ENCODE measurements around the gene CLASP1. TPM values are rescaled to one million over a fixed set of nuclear protein-coding genes. Genes with fewer than 3 reads are reported as not detected.

CLASP1 gene
- polyA plus RNA-seq, 1 donor (not counting 4 experiments of a cell fraction or from before 2014, with no cell fraction given), result 16.7 TPM

DNA sequence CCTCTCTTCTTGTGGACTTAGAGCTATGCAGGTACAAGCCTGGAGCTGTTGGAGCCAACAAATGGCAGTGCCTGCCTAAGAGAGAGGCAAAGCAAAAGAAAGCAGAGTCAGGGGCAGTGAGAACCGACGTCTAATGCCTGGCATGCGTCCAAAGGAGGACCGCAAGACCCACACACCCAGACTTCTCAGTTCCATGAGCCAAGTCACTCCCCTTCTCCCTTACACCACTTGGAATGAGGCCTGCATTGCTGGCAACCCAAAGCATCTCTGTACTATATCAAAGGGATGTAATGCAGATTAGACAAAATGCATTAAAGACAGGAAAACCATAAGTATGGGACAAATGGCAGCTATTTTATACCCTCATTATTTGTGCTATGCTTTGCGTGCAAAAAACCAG is 168.4 kb downstream of the CLASP1 start:
- Histone ChIP-seq H3K27me3 (ENCODE audit: control insufficient read depth, extremely low read depth, insufficient read depth, low read length) (no peaks in the 10 kb centered on the region), H3K9me1 (ENCODE audit: control insufficient read depth, extremely low read depth, insufficient read depth, low read length) (peaks cover 4% of the 10 kb centered on the region), H3K4me1 (ENCODE audit: control insufficient read depth, extremely low read depth, insufficient read depth, low read length) (peaks cover 67% of the 10 kb centered on the region), H3K4me2 (ENCODE audit: control insufficient read depth, extremely low read depth, insufficient read depth, low read depth, low read length) (peak overlapping the region; percentile 57), H3K9me3 (ENCODE audit: control insufficient read depth, low read depth, low read length) (no peaks in the 10 kb centered on the region), H3K4me3 (ENCODE audit: control insufficient read depth in 2 of 3, extremely low read depth in 1 of 3, insufficient read depth in 2 of 3, low read depth in 1 of 3, low read length in 3 of 3) (no peak overlapping the region), H3K79me2 (ENCODE audit: control insufficient read depth, insufficient read depth, low read length) (peaks cover 59% of the 10 kb centered on the region), H3K36me3 (ENCODE audit: control insufficient read depth in 2 of 2, extremely low read depth in 1 of 2, insufficient read depth in 2 of 2, low read length in 2 of 2) (peaks cover 4% of the 10 kb centered on the region in 2 experiments), H3K9ac (ENCODE audit: control insufficient read depth, extremely low read depth, insufficient read depth, low read length) (peak overlapping the region; percentile 36), H3K27ac (ENCODE audit: control insufficient read depth, insufficient read depth, low read length) (peak overlapping the region; percentile 58), H2AFZ (ENCODE audit: control insufficient read depth, low read length) (no peak overlapping the region), H4K20me1 (ENCODE audit: control insufficient read depth, extremely low read depth, insufficient read depth, low read length) (no peaks in the 10 kb centered on the region)
- peak; percentile 79 for FAIRE-seq
- dilution Hi-C loops (cut with MboI; ENCODE audit: extremely low pct_ligation_motif_present, low sequenced_read_pairs), result no loop called here
- TF ChIP-seq, protein P1, sequence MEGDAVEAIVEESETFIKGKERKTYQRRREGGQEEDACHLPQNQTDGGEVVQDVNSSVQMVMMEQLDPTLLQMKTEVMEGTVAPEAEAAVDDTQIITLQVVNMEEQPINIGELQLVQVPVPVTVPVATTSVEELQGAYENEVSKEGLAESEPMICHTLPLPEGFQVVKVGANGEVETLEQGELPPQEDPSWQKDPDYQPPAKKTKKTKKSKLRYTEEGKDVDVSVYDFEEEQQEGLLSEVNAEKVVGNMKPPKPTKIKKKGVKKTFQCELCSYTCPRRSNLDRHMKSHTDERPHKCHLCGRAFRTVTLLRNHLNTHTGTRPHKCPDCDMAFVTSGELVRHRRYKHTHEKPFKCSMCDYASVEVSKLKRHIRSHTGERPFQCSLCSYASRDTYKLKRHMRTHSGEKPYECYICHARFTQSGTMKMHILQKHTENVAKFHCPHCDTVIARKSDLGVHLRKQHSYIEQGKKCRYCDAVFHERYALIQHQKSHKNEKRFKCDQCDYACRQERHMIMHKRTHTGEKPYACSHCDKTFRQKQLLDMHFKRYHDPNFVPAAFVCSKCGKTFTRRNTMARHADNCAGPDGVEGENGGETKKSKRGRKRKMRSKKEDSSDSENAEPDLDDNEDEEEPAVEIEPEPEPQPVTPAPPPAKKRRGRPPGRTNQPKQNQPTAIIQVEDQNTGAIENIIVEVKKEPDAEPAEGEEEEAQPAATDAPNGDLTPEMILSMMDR (optimal IDR thresholded peaks at IDR 0.05 in 1 of 3, IDR thresholded peaks at IDR 0.05 in 1 of 3, conservative IDR thresholded peaks at IDR 0.05 in 1 of 3; ENCODE audit: extremely low read depth in 1 of 3, insufficient read depth in 2 of 3, low read length in 3 of 3), result no peak
- no peak for TF ChIP-seq EZH2 (IDR thresholded peaks at IDR 0.05; ENCODE audit: low read length)
- peak; percentile 71 for DNase-seq (ENCODE audit: low read depth, low spot score)

DNA sequence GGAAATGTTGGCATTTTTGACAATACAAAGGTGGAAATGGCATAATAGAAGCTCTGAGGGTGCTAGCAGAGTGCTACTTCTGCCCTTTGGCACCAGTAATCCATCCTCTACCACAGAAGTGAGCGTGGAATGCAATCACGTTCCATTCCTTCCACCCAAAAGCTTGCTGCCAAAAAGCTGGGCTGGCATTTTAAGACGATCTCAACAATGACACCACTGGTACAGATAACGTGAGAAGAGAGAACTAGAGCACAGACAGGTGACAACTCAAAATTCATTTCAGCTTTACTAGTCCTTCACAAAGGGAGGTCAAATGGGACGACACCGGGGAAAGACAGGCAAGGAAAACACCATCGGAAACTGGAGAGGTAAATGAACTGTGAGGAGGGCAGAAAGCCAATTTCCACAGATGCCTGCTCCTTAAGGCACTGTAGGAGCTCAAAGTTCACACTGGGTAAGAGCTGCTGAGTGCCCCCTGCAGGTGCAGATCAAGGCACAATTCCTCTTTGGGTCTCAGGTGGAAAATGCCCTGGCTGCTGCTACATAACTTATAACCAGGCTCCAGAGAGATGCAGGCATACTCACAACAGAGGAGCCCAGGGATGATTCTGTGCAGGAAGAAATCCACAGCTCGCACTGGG is 169.3 kb downstream of the CLASP1 start:
- Histone ChIP-seq H3K4me3 (ENCODE audit: control insufficient read depth in 2 of 3, extremely low read depth in 1 of 3, insufficient read depth in 2 of 3, low read depth in 1 of 3, low read length in 3 of 3) (peak overlapping the region in 1 of 3 experiments; percentile 11), H3K9ac (ENCODE audit: control insufficient read depth, extremely low read depth, insufficient read depth, low read length) (peak overlapping the region; percentile 36), H3K9me1 (ENCODE audit: control insufficient read depth, extremely low read depth, insufficient read depth, low read length) (peaks cover 4% of the 10 kb centered on the region), H3K27ac (ENCODE audit: control insufficient read depth, insufficient read depth, low read length) (peak overlapping the region; percentile 58), H4K20me1 (ENCODE audit: control insufficient read depth, extremely low read depth, insufficient read depth, low read length) (no peaks in the 10 kb centered on the region), H3K79me2 (ENCODE audit: control insufficient read depth, insufficient read depth, low read length) (peaks cover 66% of the 10 kb centered on the region), H2AFZ (ENCODE audit: control insufficient read depth, low read length) (no peak overlapping the region), H3K36me3 (ENCODE audit: control insufficient read depth in 2 of 2, extremely low read depth in 1 of 2, insufficient read depth in 2 of 2, low read length in 2 of 2) (peaks cover 4% of the 10 kb centered on the region in 2 experiments), H3K9me3 (ENCODE audit: control insufficient read depth, low read depth, low read length) (no peaks in the 10 kb centered on the region), H3K4me2 (ENCODE audit: control insufficient read depth, extremely low read depth, insufficient read depth, low read depth, low read length) (peak overlapping the region; percentile 57), H3K27me3 (ENCODE audit: control insufficient read depth, extremely low read depth, insufficient read depth, low read length) (no peaks in the 10 kb centered on the region), H3K4me1 (ENCODE audit: control insufficient read depth, extremely low read depth, insufficient read depth, low read length) (peaks cover 65% of the 10 kb centered on the region)
- peak; percentile 67 for FAIRE-seq
- dilution Hi-C loops (cut with MboI; ENCODE audit: extremely low pct_ligation_motif_present, low sequenced_read_pairs), result no loop called here
- no peak for DNase-seq (ENCODE audit: low read depth, low spot score)
- no peak for TF ChIP-seq EZH2 (IDR thresholded peaks at IDR 0.05; ENCODE audit: low read length)
- TF ChIP-seq, protein P1 (optimal IDR thresholded peaks at IDR 0.05 in 1 of 3, IDR thresholded peaks at IDR 0.05 in 1 of 3, conservative IDR thresholded peaks at IDR 0.05 in 1 of 3; ENCODE audit: extremely low read depth in 1 of 3, insufficient read depth in 2 of 3, low read length in 3 of 3), result peak; percentile 49 to 66 (median 50)

Measured in keratinocyte (primary cell).